IMR-90 (cell line): Measurements from ENCODE around the gene SUPT3H. TPM values are rescaled to one million over a fixed set of nuclear protein-coding genes. Genes with fewer than 3 reads are reported as not detected.

Experiments
- ATAC-seq: fragments of 200-7000 bp; cut with Tn5 transposase; 2 replicates; pipeline ENCODE4 v1.9.1; 2020; ENCODE audit warnings: low read depth, mild to moderate bottlenecking, moderate library complexity
- BruUV-seq: library from RNA; stranded (reverse); fragments of 400-500 nt; replicated peaks from 2 replicates; lab custom pipeline; 2021; lab: Mats Ljungman, UMichigan
- CTCF ChIA-PET: fragments of 300-600 bp; formaldehyde crosslinking; extraction: SDS; loops from one replicate; lab custom pipeline; 2021; ENCODE audit warnings: antibody characterized with exemption; lab: Yijun Ruan, JAX
- POLR2A ChIA-PET: fragments of 300-600 bp; sonication (Branson Sonifier 250); formaldehyde crosslinking; loops from one replicate; lab custom pipeline; 2022; ENCODE audit warnings: antibody characterized with exemption; ENCODE audit not compliant: unreplicated experiment; lab: Charles Lee
- DNase-seq: peaks from one replicate; pipeline ENCODE4 v3.0.0; 2013
- H2AFZ ChIP-seq: replicated peaks from 2 replicates; pipeline ENCODE3; 2013; ENCODE audit warnings: low read length, mild to moderate bottlenecking; ENCODE audit not compliant: poor library complexity
- H2AK5ac ChIP-seq: 2 replicates; pipeline ENCODE4 v1.6.1; 2013; ENCODE audit warnings: low read depth, low read length, inconsistent platforms
- H2AK9ac ChIP-seq: replicated peaks from 2 replicates; pipeline ENCODE3; 2013; ENCODE audit warnings: mild to moderate bottlenecking, low read depth, low read length, moderate library complexity; ENCODE audit not compliant: poor library complexity
- H2BK120ac ChIP-seq: 2 replicates; pipeline ENCODE4 v1.6.1; 2013; ENCODE audit warnings: low read depth, low read length, inconsistent platforms
- H2BK15ac ChIP-seq: 3 replicates; pipeline ENCODE4 v1.6.1; 2013; ENCODE audit warnings: low read depth, low read length, inconsistent platforms
- H2BK20ac ChIP-seq: 2 replicates; pipeline ENCODE4 v1.6.1; 2013; ENCODE audit warnings: low read depth, mild to moderate bottlenecking, inconsistent platforms, low read length, moderate library complexity
- H2BK5ac ChIP-seq: 2 replicates; pipeline ENCODE4 v1.6.1; 2013; ENCODE audit warnings: mild to moderate bottlenecking, low read depth, low read length, inconsistent platforms; ENCODE audit not compliant: poor library complexity, severe bottlenecking
- H3K14ac ChIP-seq: replicated peaks from 2 replicates; pipeline ENCODE4 v1.6.1; 2013; ENCODE audit warnings: low read depth, low read length, inconsistent platforms
- H3K18ac ChIP-seq: 2 replicates; pipeline ENCODE4 v1.6.1; 2013; ENCODE audit warnings: low read depth, low read length, control low read depth
- H3K23ac ChIP-seq: 2 replicates; pipeline ENCODE4 v1.6.1; 2013; ENCODE audit warnings: low read depth, low read length, inconsistent platforms
- H3K27ac ChIP-seq: 2 replicates; pipeline ENCODE4 v1.5.1; 2013; ENCODE audit warnings: mild to moderate bottlenecking, control low read depth, low read length; ENCODE audit not compliant: insufficient read depth
- H3K27me3 ChIP-seq: 2 replicates; pipeline ENCODE4 v1.6.1; 2013; ENCODE audit warnings: low read length; ENCODE audit not compliant: control insufficient read depth, insufficient read depth
- H3K36me3 ChIP-seq: 2 replicates; pipeline ENCODE4 v1.6.1; 2013; ENCODE audit warnings: low read length, mixed read lengths; ENCODE audit not compliant: control insufficient read depth, insufficient read depth
- H3K4ac ChIP-seq: 2 replicates; pipeline ENCODE4 v1.6.1; 2013; ENCODE audit warnings: low read depth, low read length, inconsistent platforms
- H3K4me1 ChIP-seq: 2 replicates; pipeline ENCODE4 v1.6.1; 2013; ENCODE audit warnings: low read length, mixed read lengths; ENCODE audit not compliant: control insufficient read depth, insufficient read depth
- H3K4me2 ChIP-seq: 2 replicates; pipeline ENCODE4 v1.6.1; 2013; ENCODE audit warnings: low read depth, mild to moderate bottlenecking, control low read depth, low read length, moderate library complexity
- H3K4me3 ChIP-seq: 2 replicates; pipeline ENCODE4 v1.5.1; 2013; ENCODE audit warnings: low read depth, mild to moderate bottlenecking, control low read depth, low read length, moderate library complexity; ENCODE audit not compliant: insufficient read depth
- H3K56ac ChIP-seq: 2 replicates; pipeline ENCODE4 v1.6.1; 2013; ENCODE audit warnings: low read length, inconsistent platforms; ENCODE audit not compliant: insufficient read depth; ENCODE audit errors: extremely low read depth
- H3K79me1 ChIP-seq, 2 experiments: 2 replicates each; pipeline ENCODE4 v1.6.1; 2013; ENCODE audit warnings: low read length in 2 of 2, inconsistent platforms in 1 of 2, low read depth in 1 of 2
- H3K9ac ChIP-seq: 2 replicates; pipeline ENCODE4 v1.6.1; 2013; ENCODE audit warnings: low read depth, low read length, control low read depth
- H3K9me1 ChIP-seq: 2 replicates; pipeline ENCODE4 v1.6.1; 2013; ENCODE audit warnings: low read length, inconsistent platforms; ENCODE audit not compliant: insufficient read depth
- H3K9me3 ChIP-seq: 2 replicates; pipeline ENCODE4 v1.6.1; 2013; ENCODE audit warnings: low read length; ENCODE audit not compliant: control insufficient read depth, insufficient read depth
- H4K20me1 ChIP-seq: 2 replicates; pipeline ENCODE4 v1.6.1; 2013; ENCODE audit warnings: low read length, inconsistent platforms; ENCODE audit not compliant: insufficient read depth
- H4K5ac ChIP-seq: 2 replicates; pipeline ENCODE4 v1.6.1; 2013; ENCODE audit warnings: mild to moderate bottlenecking, low read depth, low read length, control low read depth
- H4K8ac ChIP-seq, 2 experiments: 2 replicates each; pipeline ENCODE4 v1.6.1; 2013; ENCODE audit warnings: low read depth in 2 of 2, low read length in 2 of 2, control low read depth in 1 of 2, inconsistent platforms in 1 of 2
- H4K91ac ChIP-seq: 2 replicates; pipeline ENCODE4 v1.6.1; 2013; ENCODE audit warnings: low read depth, low read length, inconsistent platforms; ENCODE audit not compliant: insufficient read depth
- BHLHE40 ChIP-seq: fragments of 150-350 bp; IDR thresholded peaks from 2 replicates; pipeline ENCODE4 v1.6.1; 2016; ENCODE audit warnings: mild to moderate bottlenecking, low read depth, low read length
- CEBPB ChIP-seq: IDR thresholded peaks from 2 replicates; pipeline ENCODE4 v1.6.1; 2012; ENCODE audit warnings: low read depth, low read length, improper control_type of control experiment
- CHD1 ChIP-seq: IDR thresholded peaks from 2 replicates; pipeline ENCODE4 v1.6.1; 2012; ENCODE audit warnings: low read depth, low read length, improper control_type of control experiment
- MAFK ChIP-seq: IDR thresholded peaks from 2 replicates; pipeline ENCODE4 v1.6.1; 2012; ENCODE audit warnings: low read depth, low read length, improper control_type of control experiment
- POLR2A ChIP-seq: IDR thresholded peaks from 2 replicates; pipeline ENCODE4 v1.6.1; 2012; ENCODE audit warnings: mild to moderate bottlenecking, low read depth, low read length
- RAD21 ChIP-seq: IDR thresholded peaks from 2 replicates; pipeline ENCODE4 v1.6.1; 2012; ENCODE audit warnings: low read length, improper control_type of control experiment
- RCOR1 ChIP-seq: IDR thresholded peaks from 2 replicates; pipeline ENCODE4 v1.6.1; 2012; ENCODE audit warnings: mild to moderate bottlenecking, low read length, improper control_type of control experiment; ENCODE audit not compliant: insufficient replicate concordance
- RFX5 ChIP-seq: IDR thresholded peaks from 2 replicates; pipeline ENCODE4 v1.8.0; 2012; ENCODE audit warnings: low read depth, mild to moderate bottlenecking, low read length, moderate library complexity
- WGBS, 2 experiments: methylation state at CpG; one replicate each; pipeline versions ENCODE4 v1.1.5 to v1.1.7; 2013; ENCODE audit warnings: missing lambda C conversion rate in 2 of 2; ENCODE audit not compliant: insufficient read length in 1 of 2; ENCODE audit errors: extremely low coverage in 2 of 2; 5-methylcytosine and 5-hydroxymethylcytosine counted together
- dilution Hi-C: fragments of 300-500 bp; cut with HindIII; formaldehyde crosslinking; loops from one replicate; pipeline ENCODE4 v1.14.3; 2018; ENCODE audit warnings: low sequenced_read_pairs; ENCODE audit not compliant: unreplicated experiment
- in situ Hi-C: fragments of 300-500 bp; cut with MboI; formaldehyde crosslinking; loops from 3 replicates; pipeline ENCODE4 v1.14.3; 2019; ENCODE audit warnings: low sequenced_read_pairs, inconsistent platforms, mixed read lengths
- intact Hi-C: fragments of 100-400 bp; cut with micrococcal nuclease; formaldehyde crosslinking; loops from 2 replicates; pipeline ENCODE4 v1.10.0; 2022
- polyA plus RNA-seq, 3 experiments: library from polyadenylated mRNA; depleted of rRNA; stranded (reverse); fragments of >200 nt; gene quantifications; 2 replicates each; pipeline ENCODE4 v1.2.3, GENCODE V29; 2012; ENCODE audit warnings: low replicate concordance in 1 of 3
- total RNA-seq: library from RNA; depleted of rRNA; stranded (reverse); fragments of >200 nt; gene quantifications from 2 replicates; pipeline ENCODE4 v1.2.3, GENCODE V29; 2012
- TF ChIP-seq, protein P1 (sequence below): fragments of 150-350 bp; IDR thresholded peaks from 2 replicates; pipeline ENCODE4 v1.6.1; 2017; ENCODE audit warnings: mild to moderate bottlenecking, antibody characterized with exemption, low read length, low read depth
- TF ChIP-seq, protein P2 (sequence below): conservative IDR thresholded peaks from 2 replicates; pipeline ENCODE4 v1.5.1; 2012; ENCODE audit warnings: mild to moderate bottlenecking, low read depth, low read length, improper control_type of control experiment

Gene SUPT3H
- total and polyA plus RNA-seq, 2 of the 4 experiments (the other 2 are of a cell fraction), result 4.5 to 5.0 TPM

DNA sequence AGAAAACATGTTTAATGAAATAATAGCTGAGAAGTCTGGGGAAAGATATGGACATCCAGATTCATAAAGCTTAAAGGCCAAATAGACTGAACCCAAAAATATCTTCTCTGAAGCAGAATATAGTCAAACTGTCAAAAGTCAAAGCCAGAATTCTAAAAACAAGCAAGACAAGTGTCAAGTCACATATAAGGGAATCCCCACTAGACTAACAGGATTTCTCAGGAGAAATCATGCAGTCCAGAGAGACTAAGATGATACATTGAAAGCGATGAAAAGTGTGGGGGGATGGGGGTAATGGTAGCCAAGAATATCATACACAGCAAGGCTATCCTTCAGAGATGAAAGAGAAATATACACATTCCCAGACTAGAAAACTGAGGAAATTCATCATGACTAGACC is 162.0 kb downstream of the SUPT3H start:
- Histone ChIP-seq H4K5ac (no peak overlapping the region), H3K9me3 (no peaks in the 10 kb centered on the region), H4K8ac (no peak overlapping the region), H2AFZ (no peak overlapping the region), H3K56ac (no peak overlapping the region), H3K9me1 (no peaks in the 10 kb centered on the region), H2BK20ac (no peak overlapping the region), H2AK5ac (no peak overlapping the region), H3K9ac (no peak overlapping the region), H2BK5ac (no peak overlapping the region), H2AK9ac (no peak overlapping the region), H3K4ac (no peak overlapping the region), H3K79me1 (no peaks in the 10 kb centered on the region), H3K4me3 (no peak overlapping the region), H3K36me3 (no peaks in the 10 kb centered on the region), H2BK15ac (no peak overlapping the region), H3K14ac (no peak overlapping the region), H3K18ac (no peak overlapping the region), H3K4me1 (no peaks in the 10 kb centered on the region), H3K27ac (no peak overlapping the region), H4K20me1 (no peaks in the 10 kb centered on the region), H4K91ac (no peak overlapping the region), H2BK120ac (no peak overlapping the region), H3K23ac (no peak overlapping the region), H3K27me3 (no peaks in the 10 kb centered on the region), H3K4me2 (no peak overlapping the region)
- intact Hi-C loops (no loop called here), dilution Hi-C loops (no loop called here), in situ Hi-C loops (no loop called here)
- TF ChIP-seq RAD21, result no peak
- TF ChIP-seq, protein P1, sequence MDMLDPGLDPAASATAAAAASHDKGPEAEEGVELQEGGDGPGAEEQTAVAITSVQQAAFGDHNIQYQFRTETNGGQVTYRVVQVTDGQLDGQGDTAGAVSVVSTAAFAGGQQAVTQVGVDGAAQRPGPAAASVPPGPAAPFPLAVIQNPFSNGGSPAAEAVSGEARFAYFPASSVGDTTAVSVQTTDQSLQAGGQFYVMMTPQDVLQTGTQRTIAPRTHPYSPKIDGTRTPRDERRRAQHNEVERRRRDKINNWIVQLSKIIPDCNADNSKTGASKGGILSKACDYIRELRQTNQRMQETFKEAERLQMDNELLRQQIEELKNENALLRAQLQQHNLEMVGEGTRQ, result no peak
- TF ChIP-seq CHD1, result no peak
- no peak for TF ChIP-seq POLR2A
- TF ChIP-seq CEBPB, result no peak
- TF ChIP-seq RCOR1, result no peak
- TF ChIP-seq, protein P2, sequence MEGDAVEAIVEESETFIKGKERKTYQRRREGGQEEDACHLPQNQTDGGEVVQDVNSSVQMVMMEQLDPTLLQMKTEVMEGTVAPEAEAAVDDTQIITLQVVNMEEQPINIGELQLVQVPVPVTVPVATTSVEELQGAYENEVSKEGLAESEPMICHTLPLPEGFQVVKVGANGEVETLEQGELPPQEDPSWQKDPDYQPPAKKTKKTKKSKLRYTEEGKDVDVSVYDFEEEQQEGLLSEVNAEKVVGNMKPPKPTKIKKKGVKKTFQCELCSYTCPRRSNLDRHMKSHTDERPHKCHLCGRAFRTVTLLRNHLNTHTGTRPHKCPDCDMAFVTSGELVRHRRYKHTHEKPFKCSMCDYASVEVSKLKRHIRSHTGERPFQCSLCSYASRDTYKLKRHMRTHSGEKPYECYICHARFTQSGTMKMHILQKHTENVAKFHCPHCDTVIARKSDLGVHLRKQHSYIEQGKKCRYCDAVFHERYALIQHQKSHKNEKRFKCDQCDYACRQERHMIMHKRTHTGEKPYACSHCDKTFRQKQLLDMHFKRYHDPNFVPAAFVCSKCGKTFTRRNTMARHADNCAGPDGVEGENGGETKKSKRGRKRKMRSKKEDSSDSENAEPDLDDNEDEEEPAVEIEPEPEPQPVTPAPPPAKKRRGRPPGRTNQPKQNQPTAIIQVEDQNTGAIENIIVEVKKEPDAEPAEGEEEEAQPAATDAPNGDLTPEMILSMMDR, result no peak
- TF ChIP-seq MAFK, result no peak
- TF ChIP-seq RFX5, result no peak
- no peak for TF ChIP-seq BHLHE40
- ChIA-PET POLR2A (no interaction called here), CTCF (interaction anchor here (0.9 kb wide), 1 partner anchor 33 kb away, joined by 3 read pairs; no protein-coding TSS in a partner anchor)
- BruUV-seq, result no TSS peak
- ATAC-seq (no peak), DNase-seq (no peak)
- WGBS, 2 experiments, result no CpG with 5 or more reads among the region's 1 CpG
